Kidney glomerular epithelial cell (primary cell): Measurements from ENCODE around the gene LHX1.

Source experiments
- DNase-seq: peaks from one replicate; lab custom pipeline; 2025; lab: John Stamatoyannopoulos, UW

The LHX1 gene

DNA sequence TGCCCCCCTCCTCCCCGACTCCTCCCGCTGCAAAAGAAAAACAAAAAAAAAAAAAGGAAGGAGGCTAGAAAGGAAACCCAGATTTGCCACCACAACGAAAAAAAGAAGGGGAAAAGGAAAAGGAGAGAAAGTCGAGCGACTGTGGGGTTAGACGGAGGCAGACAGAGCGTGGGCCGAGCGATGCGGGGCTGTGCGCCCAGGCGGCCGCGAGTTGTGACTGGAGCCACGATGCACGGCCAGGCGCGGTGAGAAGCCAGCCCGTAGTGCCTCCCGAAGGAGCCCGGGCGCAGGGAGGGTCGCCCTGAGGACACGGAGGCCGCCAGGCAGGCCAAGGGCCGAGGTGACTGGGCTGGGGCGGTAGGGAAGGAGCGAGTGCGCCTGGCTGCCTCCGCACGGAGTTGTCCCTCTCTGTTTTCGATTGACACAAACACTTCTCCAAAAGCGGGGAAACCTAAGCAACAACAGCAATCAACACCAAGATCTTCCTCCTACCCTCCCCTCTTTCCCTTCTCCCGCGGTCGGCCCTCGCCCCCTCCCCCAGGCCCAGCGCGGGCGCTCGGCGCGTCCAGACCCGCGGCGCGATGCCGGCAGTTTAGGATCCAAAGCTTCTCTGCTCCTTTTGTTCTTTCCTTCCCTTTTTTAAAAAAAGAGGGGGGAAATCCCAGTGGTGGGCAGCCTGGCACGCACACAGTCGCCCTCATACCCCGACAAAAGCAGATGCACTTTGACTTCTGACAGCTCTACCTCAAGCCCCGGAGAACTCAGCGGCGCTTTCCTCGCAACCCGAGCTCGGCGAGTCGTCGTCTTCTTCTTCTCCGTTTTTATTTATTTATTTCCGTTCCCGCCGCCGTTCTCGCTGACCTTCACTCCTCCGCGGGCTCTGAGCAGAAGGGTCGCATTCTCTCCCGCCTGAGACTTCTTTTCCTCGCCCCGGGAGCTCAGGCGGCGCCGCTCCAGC, at the start of gene LHX1:
Gene LHX1 (plus strand): TSS at position 475 of the 958 bp plus-strand sequence. CDS start 723 bp downstream, outside the sequence.
- no peak for DNase-seq

GRCh38 chr17:36888236-36888951, 48.9 kb upstream of the LHX1 start:
- DNase-seq = no peak

DNA sequence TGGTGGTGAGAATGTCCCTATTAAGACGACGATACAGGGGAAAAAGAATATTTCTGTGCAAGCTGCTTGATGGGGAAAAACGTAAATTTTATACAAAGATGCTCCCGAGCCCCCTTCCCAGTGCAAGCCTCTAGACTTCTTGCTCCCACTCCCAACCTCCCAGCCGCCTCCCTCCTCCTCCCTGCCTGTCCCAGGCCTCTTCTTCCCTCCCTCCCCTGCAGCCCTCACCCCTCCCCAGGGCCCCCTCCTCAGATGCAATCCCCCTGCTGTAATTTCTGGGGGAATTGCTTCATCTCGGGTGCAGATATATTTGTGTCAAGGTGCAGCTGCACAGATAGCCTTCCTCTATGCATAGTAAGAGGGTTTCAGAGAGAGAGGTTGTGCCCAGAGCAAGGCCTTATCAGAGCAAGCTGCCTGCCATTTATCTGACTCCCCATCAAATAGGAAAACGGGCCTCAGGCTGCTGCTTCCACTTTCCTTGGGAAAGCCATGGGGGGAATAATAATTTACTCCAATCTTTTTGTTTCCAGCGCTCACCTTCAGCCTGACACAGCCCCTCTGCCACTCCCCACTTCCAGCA, 47.4 kb upstream of the LHX1 start:
- no peak for DNase-seq

DNA sequence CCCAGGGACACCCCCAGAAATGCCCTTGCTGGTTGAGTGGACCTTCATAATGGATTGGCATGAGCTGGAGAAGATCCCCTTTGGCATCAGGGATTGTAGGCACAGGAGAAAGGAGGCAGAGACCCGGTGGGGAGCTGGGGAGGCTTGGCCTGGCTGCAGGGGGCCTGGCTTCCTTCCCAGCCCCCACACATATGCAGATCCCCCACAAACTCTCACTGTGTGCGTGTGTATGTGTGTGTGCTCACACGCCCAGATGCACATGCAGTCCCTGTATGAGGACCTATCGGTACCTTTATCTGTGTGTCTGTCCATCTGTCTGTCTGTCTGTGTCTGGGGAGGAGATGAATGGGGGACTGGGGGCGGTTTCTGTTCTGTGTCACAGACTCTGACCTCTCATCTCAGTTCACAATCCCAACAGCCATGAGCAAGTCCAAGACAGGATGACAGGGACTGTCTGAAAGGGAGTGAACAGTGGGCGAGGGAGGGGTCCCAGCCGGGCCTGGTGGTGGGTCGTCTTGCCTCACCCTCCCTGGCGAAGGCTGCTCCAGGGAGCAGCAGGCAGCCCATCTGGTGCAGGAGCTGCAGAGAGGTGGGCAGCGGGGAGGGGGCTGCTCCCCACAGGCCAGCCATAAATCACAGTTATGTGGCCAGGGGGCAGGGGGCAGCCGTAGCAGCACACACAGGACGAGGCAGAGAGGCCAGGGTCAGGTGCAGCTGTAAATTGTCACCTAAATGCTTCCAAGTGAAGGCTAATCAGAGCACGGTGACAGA, 46.7 kb upstream of the LHX1 start:
- no peak for DNase-seq

DNA sequence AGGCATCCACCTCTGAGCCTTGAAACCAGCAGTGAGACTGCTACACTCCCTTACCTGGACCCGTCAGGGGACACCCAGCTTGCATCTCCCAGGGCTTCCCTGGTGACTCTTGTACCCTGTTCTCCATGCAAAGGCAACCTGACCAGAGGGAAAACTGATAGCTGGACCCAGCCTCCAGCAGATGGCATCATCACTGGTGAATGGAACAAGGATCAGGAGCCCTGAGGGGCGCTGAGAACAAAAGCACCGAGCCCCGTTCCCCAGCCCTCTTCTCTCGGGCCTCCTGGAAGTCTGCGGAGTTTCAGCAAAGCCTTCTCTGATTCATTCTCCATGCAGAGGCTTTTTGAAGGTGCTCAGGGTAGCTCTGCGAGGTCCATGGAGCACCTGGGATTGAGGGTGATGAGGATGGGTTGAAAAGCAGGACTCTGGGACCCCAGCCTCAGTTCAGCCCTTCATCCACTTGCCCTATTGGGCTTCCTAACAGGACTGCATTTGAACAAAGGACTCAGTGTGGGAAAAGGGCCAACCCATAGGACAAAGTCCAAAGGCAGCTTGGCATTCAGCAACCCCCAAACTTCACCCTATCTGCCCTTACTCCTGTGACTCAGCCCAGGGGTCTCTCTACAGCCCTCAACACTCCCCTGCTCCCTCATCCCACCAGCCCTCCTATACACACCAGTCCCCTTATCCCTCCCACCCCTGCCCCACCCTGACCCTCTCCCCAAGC, 45.0 kb upstream of the LHX1 start:
- DNase-seq = no peak

DNA sequence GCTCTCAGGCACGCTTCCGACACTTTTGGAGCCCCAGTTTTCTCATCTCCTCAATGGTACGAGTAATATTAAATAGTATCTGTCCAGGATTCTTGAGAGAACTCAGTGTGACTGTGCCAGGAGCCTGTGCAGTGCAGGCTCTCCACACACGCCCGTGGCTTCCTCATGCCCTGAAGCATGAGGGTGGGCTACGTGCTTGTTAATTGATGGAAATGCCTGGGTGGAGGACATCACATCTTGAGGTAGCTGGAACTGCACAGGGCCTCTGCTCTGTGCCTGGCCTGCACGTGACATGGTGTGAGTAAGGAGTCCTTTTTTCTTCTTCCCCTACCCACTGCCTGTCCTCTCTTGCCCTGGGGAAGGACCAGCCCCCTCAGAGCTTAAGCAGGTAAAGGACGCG, 43.1 kb upstream of the LHX1 start:
- no peak for DNase-seq

DNA sequence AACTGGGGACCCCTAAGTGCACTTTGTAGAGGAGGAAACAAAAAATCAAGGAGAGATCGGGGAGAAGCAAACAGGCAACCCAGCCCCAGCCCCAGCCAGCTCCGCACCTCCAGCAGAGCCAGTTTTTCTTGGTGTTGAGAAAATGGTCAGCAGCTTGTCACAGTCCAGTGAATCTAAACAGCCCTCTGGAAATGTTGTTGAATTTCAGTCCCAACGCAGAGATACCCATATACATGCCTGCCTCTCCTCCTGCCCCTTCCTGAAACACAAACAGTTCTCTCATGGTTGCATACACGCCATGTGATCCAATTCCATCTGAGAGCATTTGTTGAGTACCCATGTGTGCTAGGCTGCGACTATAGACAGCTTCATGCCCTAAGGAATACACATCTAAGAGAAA, 42.4 kb upstream of the LHX1 start:
- DNase-seq = no peak

DNA sequence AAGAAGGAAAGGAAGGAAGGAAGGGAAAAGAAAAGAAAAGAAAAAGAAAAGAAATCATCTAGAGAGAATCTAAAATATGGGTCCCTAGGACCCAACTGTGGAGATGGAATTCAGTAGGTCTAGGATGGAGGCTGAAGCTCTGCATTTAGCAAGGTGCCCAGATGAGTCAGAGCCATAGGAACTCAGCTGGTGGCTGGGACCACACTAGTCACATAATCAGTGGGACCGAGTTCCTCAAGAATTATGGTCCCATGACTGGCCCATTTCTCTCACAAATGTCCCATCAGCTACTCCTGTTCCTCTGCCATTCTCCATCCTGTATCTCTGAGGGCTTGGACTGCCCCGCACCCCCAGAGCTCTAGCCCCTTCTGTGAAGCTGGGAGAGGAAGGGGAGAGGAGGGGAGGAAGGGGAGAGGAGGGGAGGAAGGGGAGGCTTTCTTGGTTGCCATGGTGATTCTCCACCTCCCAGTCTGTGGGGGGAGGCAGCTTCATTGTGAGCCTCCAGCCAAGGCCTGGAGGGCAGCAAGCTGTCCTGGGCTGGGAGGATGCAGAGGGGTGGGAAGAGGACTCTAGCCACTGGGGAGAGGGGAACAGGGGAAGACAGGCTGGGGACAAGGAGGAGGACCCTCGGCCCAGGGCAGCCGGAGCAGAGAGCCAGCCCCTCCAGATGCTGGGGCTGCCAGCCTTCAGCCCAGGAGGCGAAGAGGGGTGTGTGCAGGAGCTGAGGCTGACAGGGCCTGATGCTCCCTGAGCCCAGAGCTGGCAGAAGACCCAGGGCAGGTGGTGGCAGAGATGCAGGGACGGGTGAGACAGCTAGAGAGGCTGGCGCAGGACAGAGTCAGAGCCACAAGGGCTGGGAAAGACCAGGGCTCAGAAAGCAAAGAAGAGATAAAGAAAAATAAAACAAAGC, 37.8 kb upstream of the LHX1 start:
- DNase-seq = no peak

DNA sequence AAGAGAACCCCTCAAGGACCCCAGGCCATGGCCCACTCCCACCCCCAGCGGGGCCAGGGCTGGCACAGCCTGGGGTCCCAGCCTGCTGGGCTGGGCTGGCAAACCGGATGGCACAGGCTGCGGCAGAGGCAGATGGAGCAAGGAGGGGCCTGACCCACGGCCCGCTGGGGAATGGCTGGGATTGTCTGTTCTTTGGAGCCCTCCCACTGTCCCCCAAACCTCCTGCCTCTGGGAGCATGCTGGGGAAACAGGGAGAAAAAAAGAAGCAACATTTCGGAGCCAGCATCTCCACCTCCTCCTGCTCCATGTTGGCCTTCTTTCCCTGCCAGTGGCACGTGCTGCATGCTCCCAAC, 37.1 kb upstream of the LHX1 start:
- no peak for DNase-seq

DNA sequence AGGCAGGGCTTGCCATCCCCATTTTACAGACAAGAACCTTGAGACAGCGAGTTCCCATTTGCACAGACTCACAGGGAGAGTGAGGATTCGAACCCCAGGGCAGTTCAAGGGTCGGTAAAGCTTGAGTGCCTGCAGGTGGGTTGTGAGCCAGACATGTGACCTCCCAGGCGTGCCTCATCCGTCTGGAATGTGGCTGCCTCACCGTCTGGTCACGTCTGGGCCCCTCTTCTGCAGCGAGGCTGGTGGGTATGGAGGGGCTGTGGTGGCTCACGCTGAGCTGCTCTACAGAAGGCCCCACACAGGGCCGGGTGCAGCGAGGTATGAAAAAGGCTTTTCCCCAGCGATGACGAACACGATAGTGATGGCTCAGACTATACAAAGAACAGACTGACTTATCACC, 35.8 kb upstream of the LHX1 start:
- DNase-seq = peak; percentile 95

DNA sequence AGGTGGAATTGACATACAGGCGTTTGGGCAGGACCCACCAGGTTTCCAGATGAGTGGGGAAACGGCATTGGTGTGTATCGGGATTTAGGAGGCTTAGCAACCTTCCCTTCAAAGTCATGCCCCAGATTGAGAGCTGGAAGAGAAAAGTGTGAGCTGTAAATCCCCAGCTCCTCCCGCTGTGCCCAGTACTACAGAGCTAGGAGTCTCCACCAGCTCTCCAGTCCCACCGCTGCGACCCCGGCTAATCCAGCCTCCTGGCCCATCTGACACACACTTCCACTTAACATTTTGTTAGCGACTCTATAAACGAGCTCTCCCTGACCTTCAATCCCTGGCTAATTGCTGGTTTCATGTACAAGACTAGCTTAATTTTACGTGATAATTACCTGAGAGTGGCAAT, 29.9 kb upstream of the LHX1 start:
- DNase-seq = no peak

DNA sequence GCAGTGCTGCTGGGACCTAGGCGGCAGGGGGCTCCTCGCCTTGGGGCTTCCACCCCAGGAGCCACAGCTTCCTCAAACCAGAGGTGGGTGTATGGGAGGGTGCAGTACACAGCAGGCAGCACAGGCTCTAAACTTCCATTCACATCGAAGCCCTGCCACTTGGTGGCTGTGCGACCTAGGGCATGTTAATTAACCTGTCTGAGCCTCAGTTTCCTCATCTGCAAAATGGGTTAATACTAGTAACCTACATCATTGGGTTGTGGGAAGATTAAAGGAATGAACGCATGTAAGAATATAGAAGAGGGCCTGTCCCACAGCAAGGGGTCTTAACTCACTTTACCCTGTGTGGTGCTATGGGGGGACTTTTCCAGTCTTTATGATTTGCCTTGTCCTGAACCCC, 26.8 kb upstream of the LHX1 start:
- no peak for DNase-seq

DNA sequence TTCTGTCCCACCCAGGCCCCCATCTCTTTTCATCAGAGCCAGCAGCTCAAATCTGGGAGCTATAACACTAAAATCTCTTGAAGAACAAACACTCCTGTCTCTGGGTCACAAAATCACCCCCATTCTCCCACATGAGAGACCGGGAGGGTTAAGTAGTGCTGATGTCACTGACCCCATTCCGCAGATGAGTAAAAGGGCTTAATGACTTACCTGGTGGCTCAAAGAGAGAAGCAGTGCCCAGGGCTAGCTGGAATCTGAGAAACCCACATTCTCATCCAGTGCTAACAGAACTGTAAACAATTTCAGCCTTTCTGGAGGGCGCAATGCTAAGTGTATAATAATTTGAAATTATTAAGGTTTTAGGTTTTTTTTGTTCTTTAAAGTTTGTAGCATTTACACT, 26.3 kb upstream of the LHX1 start:
- DNase-seq = no peak

DNA sequence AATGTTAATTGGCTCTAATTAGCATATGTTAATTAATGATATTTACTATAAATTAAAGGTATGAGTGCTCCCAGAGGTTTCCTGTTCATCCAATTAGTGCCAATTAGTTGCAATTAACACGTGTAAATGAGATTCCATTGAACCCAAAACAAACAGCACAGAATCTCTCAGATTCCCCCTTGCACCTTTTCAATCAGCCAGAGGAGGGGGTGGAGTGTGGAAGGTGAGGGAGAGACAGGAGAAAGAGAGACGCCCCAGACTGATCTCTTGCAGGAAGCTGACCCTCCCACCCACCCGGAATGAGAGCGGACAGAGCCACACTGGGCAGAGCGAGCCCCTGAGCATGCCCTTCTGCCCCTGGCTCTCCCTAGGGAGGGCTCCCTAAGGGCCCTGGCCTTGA, 24.1 kb upstream of the LHX1 start:
- no peak for DNase-seq

GRCh38 chr17:36918211-36918691, 19.0 kb upstream of the LHX1 start:
- DNase-seq = peak; percentile 80

GRCh38 chr17:36919407-36919968, 17.8 kb upstream of the LHX1 start:
- no peak for DNase-seq

DNA sequence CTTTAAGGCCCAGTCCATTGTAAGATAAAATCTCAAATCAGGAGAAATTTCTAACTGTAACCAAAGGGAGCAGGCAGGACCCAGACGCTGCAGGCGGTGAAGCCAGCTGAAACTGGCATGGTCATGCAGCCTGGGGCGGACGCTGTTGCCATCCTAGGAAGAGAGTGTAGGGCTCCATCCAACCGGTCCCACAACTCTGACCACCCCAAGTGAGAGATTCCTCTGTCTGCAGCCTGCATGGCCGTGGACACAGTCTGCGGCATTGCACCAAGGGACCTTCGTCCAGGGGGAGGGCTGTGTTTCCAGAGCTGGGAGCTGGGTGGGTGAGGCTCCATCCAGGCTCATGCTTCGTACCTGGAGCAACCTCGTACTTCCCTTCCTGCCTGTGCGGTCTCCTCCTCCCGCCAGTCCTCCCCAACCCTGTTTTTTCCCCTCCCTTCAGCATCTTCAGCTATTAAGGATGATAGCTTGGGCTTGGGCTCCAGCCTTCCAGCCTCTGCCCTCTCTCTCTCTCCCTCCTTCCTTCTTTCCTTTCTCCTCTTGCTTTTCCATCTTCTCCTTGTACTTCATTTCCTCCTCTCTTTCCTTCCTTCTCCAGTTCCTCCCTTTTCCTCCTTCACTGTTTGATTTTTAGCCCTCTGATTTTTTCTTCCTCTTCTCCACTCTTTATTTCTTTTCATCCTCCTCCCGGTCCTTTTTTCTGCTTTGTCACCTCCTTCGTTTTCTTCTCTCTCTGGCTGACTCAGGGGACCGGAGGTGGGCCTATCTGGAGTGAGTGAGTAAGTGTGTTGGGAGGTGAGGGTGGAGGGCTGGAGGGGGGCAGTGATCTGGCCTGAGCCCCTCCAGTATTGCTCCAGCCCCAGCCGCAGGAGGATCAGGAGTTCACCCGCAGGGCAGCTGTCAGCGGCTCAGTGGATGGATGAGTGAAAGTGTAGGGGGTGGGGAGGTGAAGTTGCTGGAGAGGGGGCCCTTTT, 17.0 kb upstream of the LHX1 start:
- peak; percentile 80 for DNase-seq

GRCh38 chr17:36921095-36921851, 16.0 kb upstream of the LHX1 start:
- DNase-seq = peak; percentile 96
